Mesenchymal stem cell (in vitro differentiated cells and primary cell): ENCODE measurements around the gene STK38. TPM values are rescaled to one million over a fixed set of nuclear protein-coding genes. Genes with fewer than 3 reads are reported as not detected.
A peak's percentile ranks its signal among the peaks of the same experiment; 100 is the strongest.

Experiments
- DNase-seq: peaks from one replicate; pipeline ENCODE4 v3.0.0-alpha.2; 2013
- H2AFZ ChIP-seq: one replicate; pipeline ENCODE4 v1.6.1; 2013; ENCODE audit warnings: low read depth, mild to moderate bottlenecking, control low read depth, inconsistent platforms, low read length, moderate library complexity
- H2AK5ac ChIP-seq: 2 replicates; pipeline ENCODE4 v1.6.1; 2013; ENCODE audit warnings: low read length, moderate library complexity, mild to moderate bottlenecking, inconsistent platforms; ENCODE audit not compliant: severe bottlenecking
- H2BK120ac ChIP-seq: one replicate; pipeline ENCODE4 v1.6.1; 2013; ENCODE audit warnings: low read depth, mild to moderate bottlenecking, inconsistent platforms, low read length, moderate library complexity
- H2BK12ac ChIP-seq, 2 experiments: one replicate each; pipeline ENCODE4 v1.6.1; 2013; ENCODE audit warnings: inconsistent platforms in 2 of 2, low read length in 2 of 2, mild to moderate bottlenecking in 2 of 2, moderate library complexity in 2 of 2, control low read depth in 1 of 2
- H2BK15ac ChIP-seq: one replicate; pipeline ENCODE4 v1.6.1; 2013; ENCODE audit warnings: mild to moderate bottlenecking, low read depth, inconsistent platforms; ENCODE audit not compliant: poor library complexity, severe bottlenecking
- H2BK5ac ChIP-seq: 2 replicates; pipeline ENCODE4 v1.6.1; 2013; ENCODE audit warnings: low read depth, mild to moderate bottlenecking, low read length, control low read depth, inconsistent platforms; ENCODE audit not compliant: poor library complexity, severe bottlenecking
- H3K14ac ChIP-seq, 2 experiments: one replicate each; pipeline ENCODE4 v1.6.1; 2013; ENCODE audit warnings: inconsistent platforms in 2 of 2, low read length in 2 of 2, control low read depth in 1 of 2, mild to moderate bottlenecking in 1 of 2, moderate library complexity in 1 of 2
- H3K18ac ChIP-seq, 2 experiments: one replicate each; pipeline ENCODE4 v1.6.1; 2013; ENCODE audit warnings: inconsistent platforms in 2 of 2, low read length in 2 of 2, control low read depth in 1 of 2, low read depth in 1 of 2, mild to moderate bottlenecking in 1 of 2
- H3K23ac ChIP-seq, 2 experiments: one replicate each; pipeline ENCODE4 v1.6.1; 2013; ENCODE audit warnings: inconsistent platforms in 2 of 2, low read length in 2 of 2, mild to moderate bottlenecking in 2 of 2, moderate library complexity in 2 of 2, control low read depth in 1 of 2
- H3K27ac ChIP-seq: 2 replicates; pipeline ENCODE4 v1.5.1; 2013; ENCODE audit warnings: mild to moderate bottlenecking, moderate library complexity, low read length, control low read depth, inconsistent platforms; ENCODE audit not compliant: poor library complexity, severe bottlenecking
- H3K27me3 ChIP-seq, 2 experiments: 2 replicates each; pipeline versions ENCODE4 v1.6.1 to v1.7.0; 2013; ENCODE audit warnings: low read length in 2 of 2, mild to moderate bottlenecking in 2 of 2, moderate library complexity in 2 of 2, control low read depth in 1 of 2, inconsistent platforms in 1 of 2; ENCODE audit not compliant: control insufficient read depth in 1 of 2, insufficient read depth in 1 of 2
- H3K36me3 ChIP-seq, 2 experiments: 2 replicates each; pipeline versions ENCODE4 v1.6.1 to v1.7.0; 2013; ENCODE audit warnings: low read length in 2 of 2, control low read depth in 1 of 2, inconsistent platforms in 1 of 2, low read depth in 1 of 2, mild to moderate bottlenecking in 1 of 2; ENCODE audit not compliant: insufficient read depth in 2 of 2, control insufficient read depth in 1 of 2
- H3K4ac ChIP-seq, 2 experiments: one replicate each; pipeline ENCODE4 v1.6.1; 2013; ENCODE audit warnings: inconsistent platforms in 2 of 2, low read length in 2 of 2, mild to moderate bottlenecking in 2 of 2, moderate library complexity in 2 of 2, control low read depth in 1 of 2, low read depth in 1 of 2
- H3K4me1 ChIP-seq: 2 replicates; pipeline ENCODE4 v1.6.1; 2013; ENCODE audit warnings: low read depth, low read length, control low read depth; ENCODE audit not compliant: control insufficient read depth, insufficient read depth
- H3K4me2 ChIP-seq: 2 replicates; pipeline ENCODE4 v1.6.1; 2013; ENCODE audit warnings: low read length, mild to moderate bottlenecking, inconsistent platforms; ENCODE audit not compliant: poor library complexity, severe bottlenecking
- H3K4me3 ChIP-seq, 2 experiments: 2 replicates each; pipeline versions ENCODE4 v1.5.1 to v1.7.0; 2013; ENCODE audit warnings: low read length in 2 of 2, mild to moderate bottlenecking in 2 of 2, control low read depth in 1 of 2, low read depth in 1 of 2; ENCODE audit not compliant: insufficient read depth in 1 of 2
- H3K79me1 ChIP-seq: replicated peaks from 2 replicates; pipeline ENCODE4 v1.6.1; 2013; ENCODE audit warnings: mild to moderate bottlenecking, control low read depth, low read length, inconsistent platforms; ENCODE audit not compliant: poor library complexity, severe bottlenecking
- H3K9ac ChIP-seq: 2 replicates; pipeline ENCODE4 v1.7.0; 2013; ENCODE audit warnings: mild to moderate bottlenecking, low read length, moderate library complexity
- H3K9me3 ChIP-seq: 2 replicates; pipeline ENCODE4 v1.7.0; 2013; ENCODE audit warnings: mild to moderate bottlenecking, low read length; ENCODE audit not compliant: control insufficient read depth
- H4K8ac ChIP-seq: one replicate; pipeline ENCODE4 v1.6.1; 2013; ENCODE audit warnings: inconsistent platforms, mild to moderate bottlenecking, low read length, moderate library complexity
- H4K91ac ChIP-seq: one replicate; pipeline ENCODE4 v1.6.1; 2013; ENCODE audit warnings: mild to moderate bottlenecking, low read length, inconsistent platforms
- WGBS: methylation state at CpG from one replicate; pipeline ENCODE4 v1.1.7; 2013; ENCODE audit warnings: mixed read lengths; 5-methylcytosine and 5-hydroxymethylcytosine counted together
- polyA plus RNA-seq, 2 experiments: library from polyadenylated mRNA; stranded (reverse); fragments of 200-250 nt; gene quantifications; one replicate each; pipeline ENCODE4 v1.2.3, GENCODE V29; 2013

The STK38 gene
- polyA plus RNA-seq (2013, experiment 1 of 2), result 22.1 TPM
- 21.5 TPM for polyA plus RNA-seq (2013, experiment 2 of 2)

DNA sequence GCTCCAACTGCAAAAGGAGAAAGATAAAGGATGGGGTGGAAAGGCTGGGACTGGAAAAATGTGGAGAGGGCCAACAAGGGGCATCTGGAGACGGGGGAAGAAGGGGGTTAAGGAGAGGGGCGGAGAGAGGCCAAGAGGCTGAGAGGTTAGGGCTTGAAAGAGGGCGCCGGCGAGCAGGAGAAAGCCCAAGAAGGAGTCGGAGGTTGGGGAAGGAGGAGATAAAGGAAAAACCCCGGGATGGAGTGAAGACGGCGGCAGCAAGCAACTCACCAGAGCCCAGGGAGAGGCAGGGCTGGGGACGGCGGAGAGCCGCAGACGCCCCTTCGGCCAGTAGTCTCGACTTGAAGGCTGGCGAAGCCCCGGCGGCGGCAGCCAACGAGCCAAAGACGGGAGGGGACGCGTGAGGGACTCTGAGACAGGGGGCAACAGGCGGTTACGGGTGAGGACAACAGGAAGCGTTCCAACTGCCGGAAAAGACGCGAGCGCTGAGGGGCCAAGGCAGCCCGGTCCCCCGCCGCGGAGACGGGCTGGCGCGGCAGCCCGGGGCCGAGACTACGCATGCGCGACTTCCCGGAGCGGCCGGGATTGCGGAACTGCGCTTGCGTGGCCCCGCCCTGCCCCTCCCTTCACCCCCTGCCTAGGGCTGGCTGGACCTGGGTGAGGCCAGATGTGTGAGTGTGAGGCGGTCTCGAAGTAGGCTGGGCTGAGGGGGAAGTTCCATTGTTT lies at the start of gene STK38:
Gene STK38 (minus strand): TSS at position 560 of the 726 bp plus-strand sequence. CDS start 7,277 bp downstream, outside the sequence.
- Histone ChIP-seq H2BK15ac (peak within 1 kb of the TSS; percentile 60), H3K9me3 (no peaks in the 10 kb centered on the region), H3K4me2 (peak within 1 kb of the TSS; percentile 86), H2BK5ac (peak within 1 kb of the TSS; percentile 77), H3K4ac (peak within 1 kb of the TSS; percentile 46 to 99), H3K36me3 (peaks cover 0 to 3% of the 10 kb centered on the region in 2 experiments), H3K27ac (peak within 1 kb of the TSS; percentile 95), H3K4me1 (peaks cover 10% of the 10 kb centered on the region), H2BK120ac (peak within 1 kb of the TSS; percentile 87), H3K14ac (peak within 1 kb of the TSS in 1 of 2 experiments; percentile 100), H4K8ac (peak within 1 kb of the TSS; percentile 75), H2AK5ac (peak within 1 kb of the TSS; percentile 61), H3K27me3 (no peaks in the 10 kb centered on the region), H3K23ac (peak within 1 kb of the TSS in 1 of 2 experiments; percentile 84), H2BK12ac (peak within 1 kb of the TSS; percentile 79 to 87), H3K4me3 (peak within 1 kb of the TSS; percentile 98 to 100), H3K79me1 (peaks cover 2% of the 10 kb centered on the region), H3K18ac (peak within 1 kb of the TSS; percentile 98 to 100), H3K9ac (peak within 1 kb of the TSS; percentile 98), H4K91ac (peak within 1 kb of the TSS; percentile 82), H2AFZ (peak within 1 kb of the TSS; percentile 98)
- peak; percentile 84 for DNase-seq
- under 1% methylated on average over 40 of the region's 51 CpGs for WGBS

GRCh38 chr6:36596356-36596755 lies 49.1 kb upstream of the STK38 start:
- Histone ChIP-seq H3K4me2 (peak overlapping the region; percentile 85), H3K4ac (no peak overlapping the region), H3K14ac (no peak overlapping the region), H3K27ac (no peak overlapping the region), H3K4me1 (peaks cover 10% of the 10 kb centered on the region), H3K9ac (peak overlapping the region; percentile 99), H4K8ac (no peak overlapping the region), H2BK120ac (no peak overlapping the region), H2BK15ac (no peak overlapping the region), H3K27me3 (no peaks in the 10 kb centered on the region), H3K4me3 (peak overlapping the region; percentile 32 to 99), H2BK12ac (no peak overlapping the region), H3K36me3 (peaks cover 21 to 56% of the 10 kb centered on the region in 2 experiments), H3K9me3 (no peaks in the 10 kb centered on the region), H3K23ac (no peak overlapping the region), H3K18ac (no peak overlapping the region), H2AFZ (no peak overlapping the region), H3K79me1 (peaks cover 3% of the 10 kb centered on the region), H2BK5ac (no peak overlapping the region), H4K91ac (no peak overlapping the region), H2AK5ac (no peak overlapping the region)
- 0% methylated on average over 2 of the region's 5 CpGs for WGBS
- no peak for DNase-seq

- H4K8ac ChIP-seq, result no peak overlapping the region
- H2BK15ac ChIP-seq, result no peak overlapping the region
- H3K23ac ChIP-seq, result no peak overlapping the region
- H3K4me1 ChIP-seq, result peaks cover 9% of the 10 kb centered on the region
- WGBS, result 1% methylated on average over 10 of the region's 15 CpGs
- peak overlapping the region; percentile 74 to 99 for H3K4me3 ChIP-seq
- no peaks in the 10 kb centered on the region for H3K27me3 ChIP-seq
- no peak overlapping the region for H3K4me2 ChIP-seq
- peak overlapping the region; percentile 89 for H2AK5ac ChIP-seq
- no peak overlapping the region for H2BK12ac ChIP-seq
- H3K79me1 ChIP-seq, result peaks cover 3% of the 10 kb centered on the region
- H3K18ac ChIP-seq, result peak overlapping the region in 1 of 2 experiments; percentile 59
- H3K9ac ChIP-seq, result peak overlapping the region; percentile 99
- H3K14ac ChIP-seq, result no peak overlapping the region
- peaks cover 20 to 43% of the 10 kb centered on the region in 2 experiments for H3K36me3 ChIP-seq
- H2BK120ac ChIP-seq, result no peak overlapping the region
- no peak overlapping the region for H2BK5ac ChIP-seq
- no peak overlapping the region for H4K91ac ChIP-seq
- DNase-seq, result peak; percentile 72
- H2AFZ ChIP-seq, result no peak overlapping the region
- H3K9me3 ChIP-seq, result no peaks in the 10 kb centered on the region
- H3K27ac ChIP-seq, result peak overlapping the region; percentile 99
- peak overlapping the region in 1 of 2 experiments; percentile 56 for H3K4ac ChIP-seq
These were observed 47.8 kb upstream of the STK38 start for GRCh38 chr6:36594816-36595643.
